NK-92 (cell line): ENCODE results near the gene MERTK.

Source experiments
- DNase-seq: peaks from one replicate; lab custom pipeline; 2025; ENCODE audit not compliant: unreplicated experiment; lab: John Stamatoyannopoulos, UW

MERTK gene

DNA sequence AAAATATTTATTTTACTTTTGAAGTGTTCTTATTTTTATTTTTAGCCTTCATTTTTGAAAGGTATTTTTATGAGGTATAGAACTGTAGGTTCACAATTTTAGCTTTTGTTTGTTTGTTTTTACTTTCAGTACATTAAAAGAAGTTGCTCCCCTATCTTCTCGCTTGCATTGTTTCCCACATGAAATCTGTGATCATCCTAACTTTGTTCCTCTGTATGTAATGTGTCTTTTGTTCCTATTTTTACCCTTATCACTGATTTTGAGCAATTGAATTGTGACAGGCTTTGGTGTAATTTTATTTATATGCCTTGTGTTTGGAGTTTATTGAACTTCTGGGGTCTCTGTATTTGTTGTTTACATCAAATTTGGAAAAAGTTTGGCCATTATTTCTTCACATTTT lies 78.8 kb downstream of the MERTK start:
- DNase-seq = no peak

DNA sequence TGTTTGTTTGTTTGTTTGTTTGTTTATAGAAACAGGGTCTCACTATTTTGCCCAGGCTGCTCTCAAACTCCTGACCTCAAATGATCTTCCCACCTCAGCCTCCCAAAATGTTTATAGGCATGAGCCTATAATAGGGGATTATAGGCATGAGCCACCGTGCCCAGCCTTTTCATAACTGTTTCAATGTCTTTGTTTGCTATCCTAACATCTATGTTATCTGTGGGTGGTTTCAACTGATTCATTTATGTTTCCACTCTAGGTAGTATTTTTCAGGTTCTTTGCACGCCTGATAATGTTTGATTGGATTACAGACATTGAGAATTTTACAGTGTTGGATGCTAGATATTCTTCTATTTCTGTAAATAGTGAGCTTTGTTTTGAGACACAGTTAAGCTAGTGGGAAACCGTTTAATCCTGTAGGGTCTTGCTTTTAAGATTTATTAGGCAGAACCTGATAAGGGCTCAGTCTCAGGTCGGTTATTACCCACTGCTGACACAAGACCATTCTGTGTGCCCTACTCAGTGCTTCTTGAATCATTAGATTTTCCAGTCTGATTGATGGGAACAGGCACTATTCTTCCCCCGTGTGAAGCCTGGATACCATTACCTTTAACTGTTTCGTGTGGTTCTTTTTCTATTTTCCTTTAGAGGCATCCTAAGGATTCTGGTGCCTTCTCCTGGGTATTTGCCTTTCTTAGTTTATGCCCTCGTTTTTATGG lies 80.2 kb downstream of the MERTK start:
- DNase-seq = no peak

DNA sequence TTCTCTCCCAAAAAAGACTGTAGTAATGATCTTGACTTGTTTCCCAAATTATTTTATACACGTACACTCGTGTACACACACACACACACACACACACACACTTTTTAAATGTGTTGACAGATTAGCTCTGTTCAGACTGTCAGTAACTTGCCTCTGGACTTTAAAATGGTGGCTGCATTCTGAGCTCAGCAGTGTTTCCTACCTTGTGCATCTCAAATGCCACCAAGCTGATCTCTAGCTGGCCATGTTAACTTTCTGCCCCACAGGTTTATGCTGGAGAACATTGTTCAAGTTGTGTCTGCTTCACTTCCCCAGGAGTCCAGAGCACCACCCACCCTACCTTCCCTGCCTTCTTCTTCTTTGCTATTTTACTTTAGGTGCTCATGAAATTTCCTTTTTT lies 83.3 kb downstream of the MERTK start:
- DNase-seq = no peak

DNA sequence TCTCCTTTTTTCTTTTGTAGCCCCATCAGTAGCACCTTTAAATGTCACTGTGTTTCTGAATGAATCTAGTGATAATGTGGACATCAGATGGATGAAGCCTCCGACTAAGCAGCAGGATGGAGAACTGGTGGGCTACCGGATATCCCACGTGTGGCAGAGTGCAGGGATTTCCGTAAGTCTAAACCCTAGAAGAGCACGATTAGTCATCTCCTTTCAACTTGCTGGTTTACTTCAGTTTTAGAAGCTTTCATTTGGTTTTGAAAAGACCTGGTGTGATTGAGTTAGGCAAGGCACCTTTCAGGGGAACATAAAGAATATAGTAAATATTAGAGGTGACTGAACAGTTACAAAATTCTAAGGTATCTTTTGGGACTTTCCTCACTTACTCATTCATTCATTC lies 84.4 kb downstream of the MERTK start:
- no peak for DNase-seq

DNA sequence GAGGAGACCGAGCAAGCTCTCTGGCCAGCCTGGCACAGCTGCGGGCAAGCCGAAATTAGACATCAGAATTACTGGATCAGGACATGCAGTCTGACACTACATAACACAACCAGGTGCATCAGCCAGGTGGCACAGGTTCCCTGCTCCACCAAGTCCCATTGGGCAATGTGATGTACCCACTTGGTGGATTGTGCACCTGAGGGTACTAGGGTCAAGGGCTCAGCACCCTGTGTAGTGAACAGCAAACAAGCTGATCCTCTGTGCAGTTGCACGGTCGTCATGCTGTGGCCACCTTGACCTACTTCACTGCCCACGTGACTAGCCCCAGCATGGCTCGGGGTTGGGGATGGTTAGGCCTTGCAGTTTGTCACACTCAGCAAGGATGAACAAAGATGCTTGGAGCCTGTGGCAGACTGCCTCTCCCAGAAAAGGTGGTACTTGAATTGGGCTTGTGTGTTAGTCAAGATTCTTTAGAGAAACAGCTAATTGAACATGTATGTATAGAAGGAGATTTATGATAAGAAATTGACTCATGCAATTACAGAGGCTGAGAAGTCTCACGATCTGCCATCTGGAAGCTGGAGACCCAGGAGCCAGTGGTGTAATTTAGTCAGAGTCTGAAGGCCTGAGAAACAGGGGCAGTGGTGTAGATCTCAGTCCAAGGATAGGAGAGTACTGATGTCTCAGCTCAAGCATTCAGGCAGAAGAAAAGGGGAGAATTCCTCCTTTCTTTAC lies 85.2 kb downstream of the MERTK start:
- no peak for DNase-seq

DNA sequence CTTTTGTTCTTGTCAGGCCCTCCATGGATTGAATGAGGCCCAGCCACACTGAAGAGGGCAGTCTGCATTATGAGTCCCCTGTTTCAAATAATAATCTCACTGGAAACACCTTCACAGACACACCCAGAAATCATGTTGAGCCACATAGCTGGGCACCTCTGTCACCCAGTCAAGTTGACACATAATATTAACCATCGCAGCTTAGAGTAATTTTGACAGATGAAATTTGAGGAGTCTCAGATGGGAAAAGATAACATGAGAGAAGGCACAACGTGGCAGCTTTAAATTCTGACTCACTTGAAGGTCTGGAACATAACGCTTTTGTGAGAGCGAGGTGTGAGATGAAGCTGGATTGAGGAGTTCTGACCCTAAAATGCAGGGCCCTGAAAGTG lies 85.8 kb downstream of the MERTK start:
- no peak for DNase-seq

DNA sequence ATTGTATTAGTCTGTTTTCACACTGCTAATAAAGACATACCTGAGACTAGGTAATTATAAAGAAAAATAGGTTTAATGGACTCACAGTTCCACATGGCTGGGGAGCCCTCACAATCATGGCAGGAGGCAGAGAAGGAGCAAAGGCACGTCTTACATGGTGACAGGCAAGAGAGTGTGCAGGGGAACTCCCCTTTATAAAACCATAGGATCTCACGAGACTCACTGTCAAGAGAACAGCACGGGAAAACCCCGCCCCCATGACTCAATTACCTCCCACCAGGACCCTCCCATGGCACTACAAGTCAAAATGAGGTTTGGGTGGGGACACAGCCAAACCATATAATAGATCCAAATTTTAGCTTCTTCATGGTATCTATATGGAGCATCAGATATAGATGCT lies 87.1 kb downstream of the MERTK start:
- no peak for DNase-seq

DNA sequence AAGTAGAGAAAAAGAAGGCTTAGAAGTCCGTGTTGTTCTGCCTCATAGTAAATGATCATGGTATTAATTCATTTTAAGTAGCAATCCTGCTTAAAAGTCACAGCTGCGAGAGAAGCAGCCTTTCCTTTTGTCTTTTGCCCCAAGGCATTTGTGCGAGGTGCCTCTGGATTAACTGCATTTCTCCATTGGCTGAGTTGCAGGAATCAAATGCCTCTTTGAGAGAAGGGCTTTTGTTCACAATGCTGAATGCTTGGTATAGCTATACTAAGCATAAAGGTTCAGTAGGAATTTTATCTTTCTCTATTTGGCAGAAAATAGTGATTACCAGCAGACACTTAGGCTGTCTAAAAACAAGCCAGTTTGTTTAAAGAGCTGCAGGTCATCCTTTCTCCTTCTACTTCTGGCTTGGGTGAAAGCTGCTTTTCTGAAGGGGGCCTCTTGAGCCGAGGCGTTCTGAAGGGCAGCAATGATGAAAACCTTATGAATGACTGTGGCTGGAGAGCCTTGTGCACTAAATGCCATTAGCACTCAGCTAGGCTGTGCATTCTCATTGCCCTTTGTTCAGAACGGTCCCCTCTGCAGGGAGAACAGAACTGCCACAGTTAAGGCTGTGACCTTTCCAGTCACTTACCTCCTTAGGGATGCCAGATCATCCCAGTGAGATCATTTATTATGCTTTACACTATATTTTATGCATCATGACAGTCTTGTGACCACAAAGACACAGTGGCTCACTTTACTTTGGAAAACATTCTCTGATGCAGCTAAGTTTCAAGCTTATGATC lies 87.9 kb downstream of the MERTK start:
- no peak for DNase-seq

DNA sequence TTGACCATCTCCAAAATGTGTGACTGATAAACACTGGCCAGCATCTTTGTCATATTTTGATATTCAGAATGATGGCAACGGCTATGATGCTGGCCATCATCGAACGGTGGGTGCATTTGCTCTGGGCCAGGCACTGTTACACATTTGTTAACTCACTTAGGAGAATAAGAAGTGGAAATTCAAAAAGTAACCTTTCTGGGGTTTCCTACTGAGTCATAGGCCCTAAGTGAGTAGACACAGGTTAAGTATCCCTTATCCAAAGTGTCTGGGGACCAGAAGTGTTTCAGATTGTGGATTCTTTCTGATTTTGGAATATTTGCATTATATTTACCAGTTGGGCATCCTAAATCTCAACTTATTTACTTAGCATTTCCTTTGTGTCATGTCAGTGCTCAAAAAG lies 92.0 kb downstream of the MERTK start:
- DNase-seq = no peak

DNA sequence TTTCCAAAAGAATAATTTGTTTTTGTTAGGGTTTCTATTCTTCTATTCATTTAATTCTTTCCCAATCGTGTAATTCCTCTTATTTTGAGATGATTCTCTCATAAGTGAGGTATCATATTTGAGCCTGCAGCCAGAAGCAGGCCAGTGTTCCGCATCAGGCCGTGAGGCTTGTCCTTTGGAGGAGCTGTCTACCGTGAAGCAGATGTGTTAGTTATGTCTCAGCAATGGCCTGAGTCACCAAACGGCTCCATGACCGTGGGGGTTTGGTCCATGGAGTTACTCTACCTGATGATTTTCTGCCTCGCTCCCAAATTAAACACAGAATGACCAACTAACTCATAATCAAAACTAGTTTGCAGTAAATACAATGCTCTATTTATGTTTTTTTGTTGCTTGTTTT lies 92.4 kb downstream of the MERTK start:
- DNase-seq = no peak

DNA sequence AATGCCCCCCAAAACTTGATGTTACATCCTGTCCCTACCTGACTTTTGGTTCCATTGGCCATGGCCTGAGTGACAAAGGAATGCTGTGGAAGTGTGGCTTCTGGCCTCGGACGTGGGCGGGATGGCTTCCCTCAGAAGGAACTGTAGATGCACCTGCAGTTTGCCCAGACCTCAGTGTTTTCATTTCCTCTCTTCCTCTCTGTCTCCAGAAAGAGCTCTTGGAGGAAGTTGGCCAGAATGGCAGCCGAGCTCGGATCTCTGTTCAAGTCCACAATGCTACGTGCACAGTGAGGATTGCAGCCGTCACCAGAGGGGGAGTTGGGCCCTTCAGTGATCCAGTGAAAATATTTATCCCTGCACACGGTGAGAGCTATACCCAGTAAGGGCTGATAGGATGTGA lies 95.6 kb downstream of the MERTK start:
- no peak for DNase-seq

DNA sequence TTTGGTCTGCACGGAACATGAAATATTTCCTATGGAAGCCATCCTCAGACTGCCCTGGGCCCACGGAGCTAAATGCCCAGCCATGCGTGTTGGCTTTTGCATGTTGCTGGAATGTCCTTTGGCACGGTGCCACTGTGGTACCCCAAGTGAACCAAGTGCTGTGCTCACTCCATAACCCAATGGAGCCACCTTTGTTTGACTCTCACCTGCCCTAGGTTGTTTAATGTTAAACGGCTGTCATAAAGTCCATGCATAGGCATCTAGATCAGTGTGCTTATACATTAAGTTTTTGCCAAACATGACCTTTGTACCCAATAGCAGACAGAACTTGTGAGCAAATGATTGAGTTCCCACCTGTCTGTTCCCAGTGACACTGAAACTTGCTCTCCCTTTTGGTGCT lies 96.7 kb downstream of the MERTK start:
- no peak for DNase-seq

DNA sequence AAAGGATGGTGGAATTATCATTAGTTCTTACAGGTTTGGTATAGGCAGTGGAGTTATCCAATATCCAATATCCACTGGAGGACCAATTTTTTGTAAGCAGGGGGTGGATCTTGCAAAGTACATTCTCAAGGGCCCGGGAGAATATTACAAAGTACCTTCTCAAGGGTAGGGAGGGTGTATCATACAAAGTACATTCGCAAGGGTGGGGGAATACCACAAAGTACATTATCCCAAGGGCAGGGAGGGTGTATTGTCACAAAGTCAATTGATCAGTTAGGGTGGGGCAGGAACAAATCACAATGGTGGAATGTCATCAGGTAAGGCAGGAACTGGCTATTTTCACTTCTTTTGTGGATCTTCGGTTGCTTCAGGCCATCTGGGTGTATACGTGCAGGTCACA lies 101.4 kb downstream of the MERTK start:
- DNase-seq = no peak

DNA sequence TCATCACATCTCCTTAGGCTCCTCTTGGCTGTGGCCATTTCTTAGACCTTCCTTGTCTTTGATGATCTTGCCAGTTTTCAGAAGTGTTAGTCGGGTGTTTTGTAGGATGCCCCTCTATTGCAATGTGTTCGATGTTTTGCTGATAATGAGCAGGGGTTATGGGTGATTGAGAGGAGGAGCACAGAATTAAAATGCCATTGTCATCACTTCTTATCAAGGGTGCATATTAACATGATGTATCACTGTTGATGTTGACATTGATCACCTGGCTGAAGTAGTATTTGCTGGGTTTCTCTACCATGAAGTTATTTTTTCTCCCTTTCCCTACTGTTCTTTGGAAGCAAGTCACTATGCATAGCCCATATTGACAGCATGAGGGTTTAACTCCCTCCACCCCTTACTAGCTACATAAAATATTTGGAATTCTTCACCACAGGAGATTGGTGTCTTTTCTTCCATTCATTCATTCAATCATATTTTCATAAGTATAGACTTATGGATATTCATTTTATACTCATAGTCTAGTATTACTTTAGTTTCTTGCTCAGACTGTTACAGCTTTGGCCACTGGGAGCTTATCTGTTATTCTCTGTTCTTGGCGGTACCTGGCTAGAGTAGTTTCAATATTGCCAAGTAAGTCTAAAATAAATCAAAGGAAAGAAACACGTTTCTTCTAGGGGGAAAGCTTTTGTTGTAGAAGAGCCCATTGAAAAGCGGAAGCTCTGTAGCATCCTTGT lies 102.2 kb downstream of the MERTK start:
- DNase-seq = no peak

DNA sequence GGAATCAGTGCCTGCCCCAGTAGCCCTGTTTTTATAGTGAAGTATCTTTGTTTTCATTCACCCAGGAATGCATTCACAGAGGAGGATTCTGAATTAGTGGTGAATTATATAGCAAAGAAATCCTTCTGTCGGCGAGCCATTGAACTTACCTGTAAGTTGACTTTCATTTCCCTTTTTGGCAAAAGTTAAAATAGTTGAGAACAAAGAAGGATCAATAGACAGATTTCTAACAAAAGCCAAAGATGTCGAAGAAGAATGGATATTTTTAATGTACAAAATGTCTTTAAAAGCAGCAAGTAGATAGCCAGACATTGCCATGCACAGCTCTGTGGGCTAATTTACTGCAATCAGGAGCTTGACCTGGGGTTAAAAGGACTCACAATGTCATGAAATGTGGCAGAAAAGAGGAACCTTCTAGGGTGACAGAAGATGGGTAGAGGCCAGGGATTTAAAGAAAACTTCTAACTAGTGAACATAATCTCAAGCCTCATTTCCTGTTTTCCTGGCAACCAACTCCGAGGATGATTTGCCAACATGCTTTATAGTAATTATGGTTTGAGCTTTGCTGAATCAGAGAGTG lies 102.8 kb downstream of the MERTK start:
- no peak for DNase-seq

DNA sequence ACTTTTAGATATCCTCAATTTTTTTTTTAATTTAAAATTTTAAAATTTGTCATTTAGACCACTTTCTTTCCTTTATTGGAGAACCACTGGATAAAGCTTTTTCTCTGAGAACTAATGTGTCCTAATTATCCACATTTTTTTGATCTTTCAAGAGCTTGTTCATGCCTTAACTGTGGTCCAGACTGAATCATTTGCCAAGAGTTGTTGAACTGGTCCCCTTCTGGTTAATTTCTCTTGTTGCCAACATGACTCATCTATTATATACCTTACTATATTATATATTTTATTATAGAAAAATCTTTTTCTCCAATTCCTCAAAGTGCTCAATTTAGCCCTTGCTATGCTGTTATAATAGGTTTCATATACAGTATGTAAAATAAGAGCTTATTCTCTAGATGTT lies 103.5 kb downstream of the MERTK start:
- no peak for DNase-seq

DNA sequence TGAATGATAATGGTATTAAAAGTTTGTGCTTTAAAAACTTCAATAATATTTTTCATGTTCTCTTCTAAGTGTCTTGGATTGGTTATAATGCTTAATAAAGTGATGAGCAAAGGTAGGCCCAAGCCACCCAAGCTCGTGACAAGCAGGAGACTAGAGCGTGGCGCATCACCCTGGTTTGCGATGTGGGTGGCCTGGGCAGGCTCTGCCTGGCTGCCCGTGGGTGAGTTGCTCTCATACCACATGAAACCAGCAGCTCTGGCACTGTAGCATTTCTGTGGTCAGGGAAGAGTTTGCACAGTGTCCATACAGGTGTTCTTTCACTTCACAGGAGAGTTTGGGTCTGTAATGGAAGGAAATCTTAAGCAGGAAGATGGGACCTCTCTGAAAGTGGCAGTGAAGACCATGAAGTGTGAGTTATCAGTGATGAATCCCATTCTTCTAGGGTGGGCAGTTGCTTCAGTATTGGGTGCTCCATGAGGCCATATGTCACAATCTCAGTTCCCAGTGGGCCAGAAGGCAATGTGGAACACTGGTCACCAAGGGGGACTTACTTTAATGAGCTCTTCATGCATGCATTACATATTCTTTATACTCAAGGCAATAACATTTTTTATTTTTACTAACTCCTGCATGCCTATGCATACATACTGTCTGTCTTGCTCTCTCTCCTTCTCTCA lies 105.3 kb downstream of the MERTK start:
- no peak for DNase-seq

DNA sequence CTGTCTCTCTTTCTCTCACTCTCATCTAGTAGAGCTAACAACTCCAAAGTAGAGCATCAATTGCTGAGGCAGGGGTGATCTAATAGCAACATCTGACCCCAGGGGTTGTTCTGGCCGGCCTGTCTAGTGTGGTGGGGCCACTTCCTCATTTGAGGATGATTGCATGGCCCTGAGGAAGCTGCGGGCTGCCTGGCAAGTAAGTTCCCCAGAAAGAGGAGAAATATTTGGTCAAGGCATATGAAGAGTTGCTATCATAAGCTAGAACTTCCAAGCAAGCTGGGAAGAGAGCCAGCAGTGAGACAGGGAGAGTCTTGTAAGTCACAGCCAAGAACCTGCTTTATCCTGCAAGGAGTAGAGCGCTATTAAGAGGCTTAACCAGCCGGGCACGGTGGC lies 105.8 kb downstream of the MERTK start:
- DNase-seq = no peak

DNA sequence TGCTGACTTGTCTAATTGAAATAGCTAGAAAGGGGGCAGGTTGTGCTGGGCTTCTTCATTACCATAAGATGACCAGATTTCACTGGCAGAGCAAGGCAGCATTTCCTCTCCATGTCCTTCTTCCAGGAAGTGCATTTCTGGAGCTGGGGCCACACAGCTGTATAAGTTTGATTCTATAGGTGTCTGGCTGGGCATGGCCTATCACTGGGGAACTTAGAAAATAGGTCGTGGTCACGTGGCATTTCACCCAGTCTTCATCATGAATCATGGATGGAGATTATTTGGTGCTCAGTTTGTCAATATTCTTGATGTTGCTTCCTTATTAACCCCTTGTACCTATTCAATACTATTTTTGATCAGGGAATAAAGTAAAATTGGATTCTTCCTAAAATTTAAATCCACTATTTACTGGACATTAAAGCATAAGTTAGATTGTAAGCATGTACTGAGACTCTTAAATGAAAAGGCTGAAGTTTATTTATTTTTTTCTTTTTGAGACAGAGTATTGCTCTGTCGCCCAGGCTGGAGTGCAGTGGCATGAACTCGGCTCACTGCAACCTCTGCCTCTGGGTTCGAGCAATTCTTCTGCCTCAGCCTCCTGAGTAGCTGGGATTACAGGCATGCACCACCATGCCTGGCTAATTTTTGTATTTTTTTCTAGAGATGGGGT lies 107.1 kb downstream of the MERTK start:
- DNase-seq = no peak

DNA sequence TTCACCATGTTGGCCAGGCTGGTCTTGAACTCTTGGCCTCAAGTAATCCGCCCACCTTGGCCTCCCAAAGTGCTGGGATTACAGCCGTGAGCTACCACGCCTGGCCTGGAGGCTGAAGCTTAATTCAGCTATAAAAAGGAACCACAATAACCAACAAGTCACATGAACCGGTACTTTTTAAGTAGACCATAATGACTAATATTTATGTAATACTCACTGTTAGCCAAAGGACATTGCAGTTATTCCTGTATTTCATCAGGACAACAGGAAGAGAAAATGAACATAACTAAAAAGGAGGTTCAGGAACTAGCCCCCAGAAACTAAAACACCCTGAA lies 107.6 kb downstream of the MERTK start:
- DNase-seq = no peak
